WERI-Rb-1 (cell line): Measurements from ENCODE around the gene SLAMF7.

Experiments
- DNase-seq: peaks from one replicate; pipeline ENCODE4 v3.0.0-alpha.2; 2020
- H3K27ac ChIP-seq: fragments of 250-450 bp; sonication (Bioruptor Pico); 2 replicates; pipeline ENCODE4 v1.5.1; 2020; ENCODE audit warnings: mild to moderate bottlenecking, moderate library complexity
- H3K27me3 ChIP-seq: fragments of 250-450 bp; sonication (Bioruptor Pico); 2 replicates; pipeline ENCODE4 v1.5.1; 2021; ENCODE audit warnings: mild to moderate bottlenecking, low read depth, moderate library complexity; ENCODE audit not compliant: insufficient read depth, severe bottlenecking
- H3K36me3 ChIP-seq: fragments of 250-450 bp; sonication (Bioruptor Pico); 2 replicates; pipeline ENCODE4 v1.5.1; 2020; ENCODE audit warnings: mild to moderate bottlenecking, moderate library complexity
- H3K4me3 ChIP-seq: 2 replicates; pipeline ENCODE4 v1.5.1; 2011; ENCODE audit warnings: low read depth, mild to moderate bottlenecking, control low read depth, low read length
- H3K9me3 ChIP-seq: fragments of 250-450 bp; sonication (Bioruptor Pico); 2 replicates; pipeline ENCODE4 v1.5.1; 2021; ENCODE audit warnings: mild to moderate bottlenecking, moderate library complexity; ENCODE audit not compliant: severe bottlenecking
- TF ChIP-seq, protein P1 (sequence below): IDR thresholded peaks from 2 replicates; pipeline ENCODE4 v1.5.1; 2011; ENCODE audit warnings: low read depth, mild to moderate bottlenecking, control low read depth, inconsistent platforms, low read length

SLAMF7 gene

DNA sequence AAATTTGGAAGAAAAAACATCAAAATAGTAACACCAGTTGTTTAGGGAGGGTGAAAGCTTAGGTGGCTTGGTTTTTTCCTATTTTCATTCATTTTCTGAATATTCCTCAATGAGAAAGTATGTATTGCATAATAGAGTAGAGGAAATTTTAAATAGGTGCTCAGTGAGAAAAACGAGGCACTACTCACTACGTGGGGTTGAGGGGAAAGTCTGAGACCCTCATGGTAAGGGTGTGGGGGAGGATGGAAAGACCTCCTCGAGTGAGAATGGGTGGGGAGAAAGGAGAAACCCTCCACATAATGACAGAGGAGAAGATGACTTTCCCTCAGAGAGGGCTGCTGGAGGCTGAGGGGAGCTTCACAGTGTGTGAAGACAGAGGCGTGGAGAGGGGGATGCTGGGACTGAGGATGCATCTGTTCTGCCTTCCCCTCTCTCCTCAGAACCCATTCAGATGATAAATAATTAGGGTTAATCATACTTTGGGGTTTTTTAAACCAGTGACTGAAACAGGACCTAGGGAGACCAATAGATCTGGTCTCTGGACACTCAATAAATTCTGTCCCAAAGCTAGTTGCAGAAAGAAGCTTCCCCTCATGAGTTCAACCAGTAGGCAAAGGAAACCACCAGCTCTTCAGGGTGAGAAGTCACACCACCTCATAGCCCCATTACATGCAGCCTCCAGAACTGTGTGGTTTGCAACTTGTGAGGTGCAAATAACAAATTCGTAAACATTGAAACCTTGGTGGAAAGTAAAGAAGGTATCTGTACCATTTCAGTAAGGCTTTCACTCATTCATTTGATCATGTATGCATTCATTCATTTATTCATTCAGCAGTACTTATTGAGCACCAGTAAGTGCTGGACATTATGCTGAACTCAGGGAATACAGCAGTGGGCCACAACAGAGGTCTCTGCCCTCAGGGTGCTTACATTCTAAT is 17.1 kb downstream of the SLAMF7 start:
- no peaks in the 10 kb centered on the region for H3K9me3 ChIP-seq
- H3K4me3 ChIP-seq: no peak overlapping the region
- DNase-seq: no peak
- TF ChIP-seq, protein P1, sequence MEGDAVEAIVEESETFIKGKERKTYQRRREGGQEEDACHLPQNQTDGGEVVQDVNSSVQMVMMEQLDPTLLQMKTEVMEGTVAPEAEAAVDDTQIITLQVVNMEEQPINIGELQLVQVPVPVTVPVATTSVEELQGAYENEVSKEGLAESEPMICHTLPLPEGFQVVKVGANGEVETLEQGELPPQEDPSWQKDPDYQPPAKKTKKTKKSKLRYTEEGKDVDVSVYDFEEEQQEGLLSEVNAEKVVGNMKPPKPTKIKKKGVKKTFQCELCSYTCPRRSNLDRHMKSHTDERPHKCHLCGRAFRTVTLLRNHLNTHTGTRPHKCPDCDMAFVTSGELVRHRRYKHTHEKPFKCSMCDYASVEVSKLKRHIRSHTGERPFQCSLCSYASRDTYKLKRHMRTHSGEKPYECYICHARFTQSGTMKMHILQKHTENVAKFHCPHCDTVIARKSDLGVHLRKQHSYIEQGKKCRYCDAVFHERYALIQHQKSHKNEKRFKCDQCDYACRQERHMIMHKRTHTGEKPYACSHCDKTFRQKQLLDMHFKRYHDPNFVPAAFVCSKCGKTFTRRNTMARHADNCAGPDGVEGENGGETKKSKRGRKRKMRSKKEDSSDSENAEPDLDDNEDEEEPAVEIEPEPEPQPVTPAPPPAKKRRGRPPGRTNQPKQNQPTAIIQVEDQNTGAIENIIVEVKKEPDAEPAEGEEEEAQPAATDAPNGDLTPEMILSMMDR: no peak
- H3K27me3 ChIP-seq: peaks cover 86% of the 10 kb centered on the region
- no peaks in the 10 kb centered on the region for H3K36me3 ChIP-seq
- H3K27ac ChIP-seq: no peak overlapping the region

DNA sequence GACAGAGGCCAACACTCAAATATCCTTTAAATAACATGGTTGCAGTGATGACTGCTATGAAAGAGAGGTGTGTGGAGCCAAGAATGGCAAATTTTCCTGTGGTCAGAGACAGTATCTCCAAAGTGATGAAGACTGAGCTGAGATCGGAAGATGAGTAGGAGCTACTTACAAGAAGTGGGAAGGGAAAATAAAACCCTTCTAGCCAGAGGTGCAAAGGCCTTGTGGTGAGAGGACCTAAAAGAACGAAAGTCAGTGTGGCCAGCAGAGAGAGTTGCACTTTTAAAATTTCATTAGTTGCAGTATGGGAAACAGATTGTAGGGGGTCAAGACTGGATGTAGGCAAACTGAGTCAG is 17.8 kb downstream of the SLAMF7 start:
- no peaks in the 10 kb centered on the region for H3K9me3 ChIP-seq
- no peak overlapping the region for H3K4me3 ChIP-seq
- H3K27ac ChIP-seq: no peak overlapping the region
- TF ChIP-seq, protein P1: no peak
- H3K36me3 ChIP-seq: no peaks in the 10 kb centered on the region
- H3K27me3 ChIP-seq: peaks cover 88% of the 10 kb centered on the region
- no peak for DNase-seq

DNA sequence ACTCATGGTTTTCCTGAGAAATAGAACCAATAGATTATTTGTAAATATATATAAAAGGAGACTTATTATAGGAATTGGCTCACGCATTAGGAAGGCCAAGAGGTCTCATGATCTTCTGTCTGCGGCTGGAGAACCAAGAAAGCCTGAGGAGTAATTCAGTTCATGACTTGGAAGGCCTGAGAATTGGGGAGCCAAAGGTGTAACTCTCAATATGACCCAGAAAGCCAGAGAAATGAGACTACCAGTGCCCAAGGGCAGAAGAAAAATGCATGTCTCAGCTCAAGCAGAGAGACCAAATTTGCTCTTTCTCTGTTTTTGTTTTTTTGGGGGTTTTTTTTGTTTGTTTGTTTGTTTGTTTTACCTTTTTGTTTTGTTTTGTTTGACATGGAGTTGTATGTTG is 19.5 kb downstream of the SLAMF7 start:
- peaks cover 88% of the 10 kb centered on the region for H3K27me3 ChIP-seq
- no peaks in the 10 kb centered on the region for H3K9me3 ChIP-seq
- no peak overlapping the region for H3K27ac ChIP-seq
- TF ChIP-seq, protein P1: no peak
- H3K36me3 ChIP-seq: no peaks in the 10 kb centered on the region
- DNase-seq: no peak
- no peak overlapping the region for H3K4me3 ChIP-seq

DNA sequence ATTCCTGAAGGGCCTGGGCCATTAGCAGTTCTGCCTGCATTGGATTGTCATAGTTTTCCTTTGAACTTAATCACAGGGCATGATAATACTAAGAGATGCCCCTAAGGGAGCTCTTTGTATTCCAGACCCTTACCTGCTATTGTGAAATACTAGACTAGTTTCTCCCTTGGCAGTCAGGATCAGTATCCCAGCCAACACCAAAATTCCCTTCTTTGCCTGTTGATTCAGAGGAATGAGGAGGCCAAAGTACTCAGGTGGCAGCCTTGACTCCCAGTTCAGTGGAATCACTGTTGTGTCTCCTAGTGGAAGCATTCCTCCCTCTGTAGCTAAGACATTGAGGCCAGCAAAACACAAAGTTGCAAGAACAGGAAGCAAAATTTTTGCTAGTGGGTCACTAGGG is 20.7 kb downstream of the SLAMF7 start:
- no peak overlapping the region for H3K4me3 ChIP-seq
- peaks cover 87% of the 10 kb centered on the region for H3K27me3 ChIP-seq
- no peaks in the 10 kb centered on the region for H3K9me3 ChIP-seq
- no peaks in the 10 kb centered on the region for H3K36me3 ChIP-seq
- H3K27ac ChIP-seq: no peak overlapping the region
- TF ChIP-seq, protein P1: no peak
- no peak for DNase-seq

DNA sequence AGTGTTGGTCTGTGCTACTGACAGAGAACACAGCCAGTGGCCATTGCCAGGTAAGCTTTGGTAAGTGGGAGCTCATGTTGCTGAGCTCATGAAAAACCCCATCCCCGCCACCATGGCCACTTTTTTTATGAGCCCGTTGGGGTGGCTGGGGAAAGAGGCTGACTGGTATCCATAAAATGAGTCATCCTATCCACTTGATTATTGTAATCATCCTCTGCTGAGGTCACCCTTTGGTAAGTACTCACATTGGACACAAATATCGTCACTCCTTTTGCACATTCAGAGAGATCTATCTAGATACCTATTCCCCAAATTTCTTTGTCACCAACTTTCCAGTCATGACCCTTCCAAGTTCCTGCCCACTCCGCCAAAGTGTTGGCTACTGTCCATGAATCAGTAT is 22.0 kb downstream of the SLAMF7 start:
- DNase-seq: no peak
- TF ChIP-seq, protein P1: no peak
- no peaks in the 10 kb centered on the region for H3K9me3 ChIP-seq

More for the DNA sequence above, 22.0 kb downstream of the SLAMF7 start:
- H3K36me3 ChIP-seq: no peaks in the 10 kb centered on the region
- no peak overlapping the region for H3K4me3 ChIP-seq
- peaks cover 91% of the 10 kb centered on the region for H3K27me3 ChIP-seq
- no peak overlapping the region for H3K27ac ChIP-seq
